GM21526 (cell line): ENCODE results near the gene TCF21.
"Not testable (repeated sequence)": the region's sequence is repeated elsewhere in the genome, so short reads cannot be mapped to it uniquely, and the experiment has no call there.

Experiments used
- ATAC-seq: cut with Tn5 transposase; IDR thresholded peaks from one replicate; pipeline ENCODE4 v1.9.1; 2021; ENCODE audit warnings: moderate library complexity; ENCODE audit not compliant: unreplicated experiment, low FRiP score

Gene TCF21

DNA sequence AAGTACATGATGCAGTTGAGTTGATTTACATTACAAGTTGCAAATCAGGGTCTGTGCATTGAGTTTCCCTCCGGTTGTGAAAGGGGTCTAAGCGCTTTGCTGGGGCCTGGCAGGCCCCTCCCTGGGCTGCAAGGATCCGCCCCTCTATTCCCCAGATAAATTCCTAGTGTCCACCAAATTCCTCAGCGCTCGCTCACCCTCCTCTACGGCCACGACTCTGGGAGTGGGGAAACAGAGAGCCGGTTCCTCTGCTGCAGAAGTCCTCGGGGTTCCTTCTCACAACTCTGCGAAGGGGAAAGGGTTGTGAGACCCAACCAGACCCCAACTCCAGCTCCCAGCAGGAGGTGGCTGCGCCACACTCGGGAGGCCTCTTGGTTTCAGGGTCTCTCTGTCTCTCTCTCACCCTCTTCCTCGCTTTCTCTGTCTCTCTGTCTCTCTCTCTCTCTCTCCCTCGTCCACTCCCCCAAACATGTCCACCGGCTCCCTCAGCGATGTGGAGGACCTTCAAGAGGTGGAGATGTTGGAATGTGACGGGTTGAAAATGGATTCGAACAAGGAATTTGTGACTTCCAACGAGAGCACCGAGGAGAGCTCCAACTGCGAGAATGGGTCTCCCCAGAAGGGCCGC, at the start of gene TCF21:
Gene TCF21, plus strand, starts transcription at position 185 of the 628 bp plus-strand sequence. Its CDS starts 285 bp downstream, at position 470.
- ATAC-seq: no peak

DNA sequence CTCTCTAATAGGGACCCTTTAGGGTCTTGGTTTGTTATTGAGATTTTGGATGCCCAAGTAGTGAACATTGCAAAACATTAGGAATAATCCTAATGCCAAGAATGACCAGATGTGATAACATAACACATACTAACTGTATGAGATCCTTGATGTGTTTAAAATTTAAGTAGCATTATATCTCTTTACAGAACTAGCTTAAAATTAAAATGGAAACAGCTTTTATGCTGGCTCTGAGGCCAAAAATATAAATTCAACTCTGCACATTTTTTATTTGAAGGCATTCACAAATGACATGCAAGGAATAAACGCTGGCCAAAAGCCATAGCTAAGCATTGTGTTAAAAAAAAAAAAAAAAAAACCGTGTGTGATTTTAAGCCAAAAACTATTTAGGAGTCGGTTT, 47.7 kb upstream of the TCF21 start:
- ATAC-seq: no peak

DNA sequence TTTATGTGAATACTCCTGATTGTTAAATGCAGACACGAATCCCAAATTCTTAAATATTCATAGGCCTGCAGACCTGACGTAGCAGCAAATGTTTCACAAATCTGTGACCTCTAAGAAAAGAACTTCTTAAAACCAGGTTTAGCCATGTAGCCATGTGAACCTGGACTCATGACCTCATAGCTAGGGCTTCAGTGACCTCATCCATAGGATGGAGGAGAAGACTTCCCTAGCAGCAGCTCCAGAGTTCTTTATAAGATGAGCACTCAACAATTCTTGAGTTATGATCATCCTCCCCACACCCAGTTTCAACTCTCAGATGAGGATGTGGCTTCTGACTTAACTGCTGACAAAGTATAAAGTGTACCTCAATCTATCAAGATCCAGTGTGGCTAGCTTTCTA, 45.8 kb upstream of the TCF21 start:
- ATAC-seq: no peak

DNA sequence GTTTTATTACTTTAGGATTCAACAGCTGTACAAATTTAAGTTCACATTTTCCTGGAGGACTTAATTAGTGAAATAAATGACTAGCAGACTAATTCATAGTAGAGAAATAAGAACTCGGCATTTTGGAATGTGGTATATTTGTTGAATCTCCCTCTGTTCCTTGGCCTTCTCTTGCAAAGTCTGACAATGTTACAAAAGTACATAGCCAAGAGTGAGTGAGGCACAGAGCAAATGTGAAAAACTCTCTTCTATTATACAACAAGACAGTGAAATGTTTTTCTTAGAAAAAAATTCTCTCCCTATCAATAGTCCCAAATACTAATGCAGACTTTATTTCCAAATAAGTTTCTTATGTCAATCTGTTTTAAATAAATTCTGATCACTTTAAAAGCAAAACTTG, 44.2 kb upstream of the TCF21 start:
- ATAC-seq: no peak

DNA sequence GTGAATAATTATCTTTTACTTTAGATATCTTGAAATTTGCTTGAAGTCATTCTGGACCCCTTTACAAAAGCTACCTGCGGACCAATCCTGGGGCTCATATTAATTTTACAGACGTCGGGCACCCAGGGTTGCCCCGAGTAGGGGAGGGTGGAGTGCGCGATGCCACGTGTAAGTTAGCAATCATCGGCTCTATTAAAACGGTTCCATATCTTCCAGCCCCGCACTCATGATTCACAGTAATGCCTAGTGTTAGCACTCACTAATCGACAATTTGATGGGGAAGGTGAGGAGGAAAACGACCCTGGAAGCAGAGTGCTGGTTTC, 34.9 kb upstream of the TCF21 start:
- no peak for ATAC-seq

DNA sequence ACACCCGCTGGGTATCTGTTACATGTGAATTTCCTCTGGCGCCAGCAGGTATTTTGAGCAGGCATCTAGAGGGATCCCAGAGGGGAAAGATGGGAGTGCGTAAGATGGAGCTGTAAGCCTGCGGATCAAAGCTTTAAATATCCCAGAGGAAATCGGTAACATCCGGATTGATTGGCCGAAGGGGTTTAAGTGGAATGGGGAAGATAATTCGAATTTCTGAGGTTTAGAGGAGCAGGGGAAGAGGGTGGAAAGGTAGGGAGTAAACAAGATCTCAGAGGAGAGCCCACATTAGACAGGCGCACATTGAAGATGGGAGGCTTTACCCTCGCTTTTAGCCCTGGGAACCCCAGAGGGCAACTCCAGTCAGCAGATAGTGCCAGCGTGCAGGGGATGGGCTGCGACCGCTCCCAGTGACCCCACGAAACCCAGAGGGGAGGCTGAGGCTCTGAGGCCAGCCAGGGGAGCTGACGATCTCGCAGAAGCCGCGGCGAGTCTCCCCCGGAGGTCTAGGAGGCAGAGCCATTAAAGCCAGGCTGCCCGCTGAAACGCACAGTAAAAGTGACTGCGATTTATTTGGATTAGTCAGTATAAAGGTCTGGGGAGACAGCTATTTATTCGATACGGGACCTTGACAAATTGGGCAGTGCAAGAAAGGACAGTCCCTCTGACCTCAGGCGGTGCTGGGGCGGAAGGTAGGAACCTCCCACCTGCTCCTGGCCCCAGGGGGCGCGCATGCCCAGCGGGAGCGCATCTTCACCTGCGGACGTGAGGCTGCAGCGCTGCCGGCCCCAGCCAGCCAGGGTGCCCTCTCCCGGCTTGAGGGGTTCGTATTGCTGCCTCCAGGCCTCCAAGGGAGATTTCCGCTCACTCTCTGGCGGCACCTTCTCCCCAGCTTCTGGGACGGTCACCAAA, 34.3 kb upstream of the TCF21 start:
- ATAC-seq: no peak

DNA sequence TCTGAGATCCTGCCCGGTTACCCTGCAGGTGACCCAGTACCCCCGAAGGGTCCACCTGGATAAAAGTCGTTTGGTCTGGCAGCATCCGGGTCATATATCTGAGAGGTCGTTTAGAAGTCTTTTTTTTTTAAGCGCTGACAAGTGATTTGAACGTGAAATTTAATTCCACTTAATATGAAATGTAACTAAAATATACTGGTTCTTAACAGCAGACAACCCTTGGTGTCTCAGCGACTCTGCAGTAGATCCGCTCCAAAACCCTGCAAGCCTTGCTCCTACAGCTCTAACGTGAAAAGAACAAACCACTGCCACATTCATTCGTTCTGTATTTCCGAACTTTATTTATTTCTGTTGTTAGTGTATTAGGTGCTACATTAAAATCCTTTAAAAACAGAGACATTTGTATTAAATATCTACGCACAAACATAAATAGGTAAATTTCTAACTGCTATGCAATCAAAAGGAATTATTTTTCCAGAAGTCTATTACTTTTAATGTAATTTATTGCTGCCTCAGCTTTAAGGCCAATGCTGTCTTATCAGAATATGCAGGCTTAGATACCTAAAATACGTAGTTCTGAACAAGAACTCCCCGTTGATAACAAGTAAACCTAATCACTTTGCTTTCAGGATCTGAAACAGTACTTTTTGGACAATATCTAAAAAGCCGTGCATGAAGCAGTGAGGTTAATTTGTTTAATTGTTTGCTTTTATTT, 33.5 kb upstream of the TCF21 start:
- no peak for ATAC-seq

DNA sequence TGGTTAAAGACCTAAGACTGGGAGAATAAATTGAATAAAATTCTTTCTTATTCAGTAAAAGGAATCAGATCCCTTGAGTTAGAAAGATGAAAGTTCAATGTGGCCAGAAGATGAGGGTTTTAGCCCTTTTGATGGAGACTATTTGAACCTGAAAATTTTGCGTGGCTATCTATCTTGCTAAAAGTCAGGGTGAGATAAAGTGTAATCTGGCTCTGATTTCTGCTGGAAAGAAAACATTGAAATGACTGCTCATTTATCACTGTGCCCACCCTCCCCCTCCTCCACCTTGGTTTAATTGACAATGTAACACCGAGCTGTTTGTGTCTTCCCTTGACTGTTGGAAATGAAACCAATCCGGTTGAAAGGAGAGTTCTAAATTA, 32.9 kb upstream of the TCF21 start:
- ATAC-seq: no peak

DNA sequence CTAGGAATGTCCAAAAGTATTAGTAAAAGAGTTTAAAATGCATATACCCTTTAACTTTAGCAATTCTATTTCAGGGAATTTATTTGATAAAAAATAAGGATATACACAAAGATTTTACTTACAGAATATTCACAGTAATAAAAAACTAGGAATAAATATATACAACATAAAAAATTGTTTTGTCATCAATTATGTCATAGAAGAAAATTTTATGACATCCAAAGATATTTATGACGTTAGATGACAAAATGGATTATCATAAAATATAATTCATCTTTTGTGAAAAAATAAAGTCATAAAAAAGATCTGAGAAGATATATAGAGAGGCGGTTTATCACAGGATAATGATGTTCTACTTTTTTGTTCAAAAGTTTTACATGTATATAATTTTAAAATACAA, 32.0 kb upstream of the TCF21 start:
- ATAC-seq: no peak

DNA sequence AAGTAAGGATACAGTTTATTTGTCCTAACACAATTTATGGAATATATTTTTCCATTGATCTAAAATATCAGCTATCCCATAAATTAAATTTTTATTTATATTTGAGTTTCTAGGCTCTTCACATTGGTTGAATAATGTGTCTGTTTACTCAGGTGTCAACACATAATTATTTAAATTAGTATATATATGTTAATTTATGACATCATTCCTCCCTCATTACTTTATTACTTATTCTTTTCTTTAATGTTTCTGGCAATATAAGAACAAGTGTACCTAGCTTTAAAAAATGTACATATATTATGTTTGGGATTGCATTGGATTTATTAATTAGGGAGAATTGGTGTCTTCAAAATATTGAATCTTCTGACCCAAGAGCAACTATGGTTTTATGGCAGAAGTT, 31.2 kb upstream of the TCF21 start:
- ATAC-seq: no peak

DNA sequence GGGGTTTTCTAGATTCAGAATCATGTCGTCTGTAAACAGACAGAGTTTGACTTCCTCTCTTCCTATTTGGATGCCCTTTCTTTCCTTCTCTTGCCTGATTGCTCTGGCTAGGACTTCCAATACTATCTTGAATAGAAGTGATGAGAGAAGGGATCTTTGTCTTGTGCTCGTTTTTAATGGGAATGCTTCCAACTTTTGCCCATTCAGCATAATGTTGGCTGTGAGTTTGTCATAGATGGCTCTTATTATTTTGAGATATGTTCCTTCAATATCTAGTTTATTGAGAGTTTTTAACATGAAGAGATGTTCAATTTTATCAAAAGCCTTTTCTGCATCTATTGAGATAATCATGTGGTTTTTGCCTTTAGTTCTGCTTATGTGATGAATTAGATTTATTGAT, 27.6 kb upstream of the TCF21 start:
- not testable (repeated sequence) for ATAC-seq

DNA sequence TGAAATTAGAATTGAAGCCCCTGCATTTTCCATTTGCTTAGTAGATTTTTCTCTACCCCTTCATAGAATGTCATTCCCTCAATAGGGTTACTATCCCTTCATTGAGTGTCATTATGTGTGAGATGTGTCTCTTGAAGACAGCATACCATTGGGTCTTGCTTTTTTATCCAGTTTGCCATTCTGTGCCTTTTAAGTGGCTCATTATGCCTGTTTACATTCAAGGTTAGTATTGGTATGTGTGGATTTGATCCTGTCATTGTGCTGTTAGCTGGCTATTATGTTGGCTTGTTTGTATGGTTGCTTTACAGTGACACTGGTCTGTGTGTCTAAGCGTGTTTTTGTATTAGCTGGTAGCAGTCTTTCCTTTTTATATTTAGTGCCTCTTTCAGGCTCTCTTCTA, 25.7 kb upstream of the TCF21 start:
- ATAC-seq: no peak

DNA sequence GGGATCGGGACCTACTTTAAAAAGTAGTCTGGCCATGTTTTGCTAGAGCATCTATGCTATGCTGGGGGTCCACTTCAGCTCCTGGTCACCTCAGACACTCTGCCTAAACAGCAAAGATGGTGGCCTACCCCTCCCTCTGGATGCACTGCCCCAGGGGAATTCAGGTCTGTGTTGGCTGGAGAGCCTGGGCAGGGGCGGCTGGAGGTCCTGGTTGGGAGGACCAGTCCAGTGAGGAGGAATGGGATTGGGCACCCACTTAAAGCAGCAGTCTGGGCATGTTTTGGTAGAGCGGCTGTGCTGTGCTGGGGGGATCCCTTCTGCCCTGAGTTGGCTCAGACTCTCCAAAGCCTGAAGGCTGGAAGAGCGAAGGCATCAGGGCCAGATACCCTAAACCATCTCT, 23.2 kb upstream of the TCF21 start:
- no peak for ATAC-seq

DNA sequence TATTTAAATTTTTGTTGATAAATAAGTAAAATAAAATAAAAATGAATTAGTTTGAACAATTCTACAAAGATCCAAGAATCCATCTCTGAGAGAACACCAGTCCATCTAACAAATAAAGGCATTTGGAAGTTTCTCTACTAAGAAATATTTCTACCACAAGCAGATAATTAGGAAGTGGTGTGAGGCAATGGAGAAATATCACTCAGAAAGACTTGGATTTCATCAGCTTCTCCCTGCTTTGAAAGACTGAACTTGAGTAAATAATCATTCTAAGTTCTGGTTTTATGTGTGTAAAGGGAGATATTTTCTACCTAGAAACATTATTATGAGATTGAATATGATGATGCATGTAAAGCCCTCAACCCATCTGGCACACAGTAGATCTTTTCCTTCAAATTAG, 17.8 kb upstream of the TCF21 start:
- ATAC-seq: no peak

DNA sequence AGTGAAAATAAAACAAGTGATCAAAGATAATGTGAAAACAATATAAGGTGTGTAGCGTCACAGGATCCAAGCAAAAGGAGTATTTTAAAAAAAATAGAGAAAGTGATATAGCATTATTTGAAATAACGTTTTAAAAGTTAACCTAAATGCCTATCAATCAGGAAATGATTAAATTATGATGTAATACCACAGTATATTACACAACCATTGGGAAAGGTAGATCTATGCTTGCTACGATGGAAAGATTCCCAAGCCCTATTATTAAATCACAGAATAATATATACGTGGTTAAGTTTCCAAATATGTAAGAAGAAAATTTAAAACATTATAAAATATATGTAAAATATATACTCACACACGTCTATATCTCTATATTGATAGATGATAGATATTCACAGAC, 15.4 kb upstream of the TCF21 start:
- no peak for ATAC-seq

DNA sequence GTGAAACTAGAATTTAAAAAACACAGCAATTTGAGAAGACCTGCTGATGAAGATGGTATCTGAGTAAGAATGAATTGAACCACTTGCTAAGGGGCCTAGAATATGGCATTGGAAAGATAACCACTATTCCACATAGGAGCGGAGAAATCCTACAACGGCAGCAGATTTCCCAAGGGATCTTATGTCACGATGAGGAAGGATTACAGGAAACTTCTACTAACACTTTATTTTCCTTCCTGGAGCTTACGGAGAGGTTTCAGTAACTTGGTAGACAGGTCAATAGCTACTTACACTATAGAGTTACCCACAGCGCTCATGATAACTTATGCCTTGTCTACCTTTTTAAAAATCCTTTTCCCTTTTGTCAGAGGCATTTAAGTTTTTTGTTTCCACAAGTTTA, 11.8 kb upstream of the TCF21 start:
- no peak for ATAC-seq

DNA sequence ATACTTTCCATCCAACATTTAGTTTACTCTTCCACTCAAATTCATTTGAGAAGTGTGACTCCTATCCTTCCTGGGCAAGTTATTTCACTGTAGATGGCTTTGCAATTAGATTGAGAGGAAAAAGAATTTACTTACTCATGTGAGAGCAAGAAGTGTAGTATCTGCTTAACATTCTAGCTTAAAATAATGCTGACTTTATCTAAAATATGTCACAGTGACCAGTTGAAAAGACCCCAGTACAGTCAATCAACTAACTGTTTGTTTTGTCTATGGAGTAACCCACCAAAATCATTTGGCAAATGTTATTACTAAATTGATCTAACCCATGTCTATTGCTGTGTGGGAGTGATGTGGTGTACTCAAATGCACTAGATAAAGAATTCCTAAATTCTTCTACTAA, 8.9 kb upstream of the TCF21 start:
- no peak for ATAC-seq

DNA sequence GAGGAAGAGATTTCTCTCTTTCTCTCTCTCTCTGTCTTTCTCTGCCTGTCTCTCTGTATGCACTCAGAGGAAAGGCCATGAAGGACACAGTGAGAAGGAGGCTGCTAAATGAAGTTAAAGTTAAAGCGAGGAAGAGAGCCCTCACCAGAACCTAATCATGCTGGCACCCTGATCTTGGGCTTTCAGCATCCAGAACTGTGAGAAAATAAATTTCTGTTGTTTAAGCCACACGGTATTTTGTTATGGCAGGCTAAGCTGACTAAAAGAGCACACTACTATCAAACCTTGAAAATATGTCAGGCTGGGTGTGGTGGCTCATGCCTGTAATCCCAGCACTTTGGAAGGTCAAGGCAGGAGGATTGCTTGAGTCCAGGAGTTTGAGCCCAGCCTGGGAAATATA, 8.0 kb upstream of the TCF21 start:
- ATAC-seq: no peak

DNA sequence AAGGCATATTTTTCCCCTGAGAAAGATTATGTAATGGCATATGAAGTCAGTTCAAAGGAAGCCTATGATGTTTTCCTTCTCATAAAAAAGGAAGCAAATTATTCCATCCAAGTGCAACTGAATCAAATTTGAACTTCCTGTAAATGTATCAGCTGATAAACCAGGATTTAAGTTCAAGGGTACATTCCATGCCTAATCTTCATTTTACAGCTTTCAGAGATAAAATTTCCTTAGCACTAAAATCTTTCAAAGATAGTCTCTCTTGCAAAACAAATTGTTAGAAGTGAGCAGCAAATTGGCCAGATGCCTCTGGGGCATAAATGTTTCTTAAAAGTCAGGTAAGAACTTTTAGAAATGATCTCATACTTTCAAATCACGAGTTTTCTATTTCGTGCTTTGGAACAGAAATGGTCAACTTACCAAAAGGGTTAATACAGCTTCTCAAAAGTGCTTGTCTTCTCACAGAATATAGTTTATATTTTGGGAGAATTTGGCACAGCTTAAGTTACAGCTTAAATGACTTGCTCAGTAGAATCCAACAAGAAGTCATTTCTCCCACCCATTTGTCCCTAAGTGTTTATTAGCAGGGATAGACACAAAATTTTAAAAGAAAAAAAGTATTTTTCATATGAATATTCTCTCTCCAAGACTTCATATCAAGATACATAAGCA, 2.7 kb upstream of the TCF21 start:
- no peak for ATAC-seq

DNA sequence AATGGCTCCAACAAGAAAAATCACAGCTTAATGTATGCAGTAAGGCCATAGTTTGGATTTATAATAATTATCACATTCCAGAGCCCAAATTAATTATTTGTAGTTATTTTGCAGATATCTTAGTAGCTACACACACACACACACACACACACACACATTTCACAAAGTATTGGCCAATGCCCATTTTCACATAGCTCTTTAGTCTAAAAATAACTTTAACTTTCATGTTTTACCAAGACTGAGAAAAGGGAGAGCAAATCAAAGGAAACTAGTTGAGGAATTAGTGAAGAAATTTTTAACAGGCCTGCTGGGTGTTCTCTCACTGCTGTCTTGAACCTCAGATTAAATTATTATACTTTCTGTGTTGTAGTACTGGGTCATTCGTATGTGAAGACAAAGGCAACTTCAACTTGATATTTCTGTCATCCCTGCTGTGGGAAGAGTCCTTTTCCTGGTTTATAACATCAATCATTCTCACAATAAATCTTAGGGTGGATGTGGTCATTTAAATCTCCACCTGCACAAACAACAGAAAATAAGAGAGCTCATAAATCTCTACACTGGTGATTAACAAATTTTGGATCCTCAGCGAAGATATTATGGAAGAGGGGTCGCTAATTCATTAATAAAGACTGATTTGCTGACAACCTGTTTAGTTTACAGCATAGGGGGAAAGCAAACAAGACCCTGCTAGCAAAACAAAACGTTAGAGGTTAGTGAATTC, 1.6 kb upstream of the TCF21 start:
- ATAC-seq: no peak

DNA sequence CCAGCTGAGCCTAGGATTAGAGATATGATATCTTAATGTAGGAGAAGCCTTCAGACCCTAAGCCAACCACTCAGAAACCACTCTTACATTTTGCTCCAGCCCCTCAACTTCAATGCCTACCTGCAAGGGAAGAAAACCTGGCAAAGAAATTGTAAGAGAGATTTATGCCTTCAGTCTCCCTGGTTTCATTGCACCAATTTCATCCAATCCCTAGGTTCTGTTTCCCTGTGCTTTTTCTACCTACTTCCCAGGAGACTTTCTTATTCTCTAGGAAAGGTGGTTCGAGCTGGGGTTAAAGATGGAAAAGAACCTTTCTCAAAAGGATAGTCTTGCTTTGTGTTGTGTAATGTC, 1.1 kb upstream of the TCF21 start:
- no peak for ATAC-seq
